ENCODE measurements around the gene C1orf174.

GRCh38 chr1:3871451-3871805 lies 28.6 kb downstream of the C1orf174 start:
- TF ChIP-seq ZC3H10 (CRISPR knock-in tag; IDR thresholded peaks at IDR 0.05) (no peak), ISL1 (CRISPR knock-in tag; IDR thresholded peaks at IDR 0.05) (no peak), CREB5 (CRISPR knock-in tag; IDR thresholded peaks at IDR 0.05; ENCODE audit: low read depth) (no peak), ZFP30 (CRISPR knock-in tag; IDR thresholded peaks at IDR 0.05) (no peak), SNAI2 (CRISPR knock-in tag; IDR thresholded peaks at IDR 0.05) (no peak), ARNTL (CRISPR knock-in tag; IDR thresholded peaks at IDR 0.05; ENCODE audit: borderline replicate concordance, low read depth) (no peak), ZFP3 (CRISPR knock-in tag; IDR thresholded peaks at IDR 0.05) (no peak), ESRRG (CRISPR knock-in tag; IDR thresholded peaks at IDR 0.05) (no peak), ZNF565 (CRISPR knock-in tag; conservative IDR thresholded peaks at IDR 0.05; ENCODE audit: low read depth) (no peak), BACH2 (CRISPR knock-in tag; IDR thresholded peaks at IDR 0.05; ENCODE audit: borderline replicate concordance) (no peak), PPARA (CRISPR knock-in tag; IDR thresholded peaks at IDR 0.05; ENCODE audit: borderline replicate concordance) (no peak)
- TF ChIP-seq, protein P1, sequence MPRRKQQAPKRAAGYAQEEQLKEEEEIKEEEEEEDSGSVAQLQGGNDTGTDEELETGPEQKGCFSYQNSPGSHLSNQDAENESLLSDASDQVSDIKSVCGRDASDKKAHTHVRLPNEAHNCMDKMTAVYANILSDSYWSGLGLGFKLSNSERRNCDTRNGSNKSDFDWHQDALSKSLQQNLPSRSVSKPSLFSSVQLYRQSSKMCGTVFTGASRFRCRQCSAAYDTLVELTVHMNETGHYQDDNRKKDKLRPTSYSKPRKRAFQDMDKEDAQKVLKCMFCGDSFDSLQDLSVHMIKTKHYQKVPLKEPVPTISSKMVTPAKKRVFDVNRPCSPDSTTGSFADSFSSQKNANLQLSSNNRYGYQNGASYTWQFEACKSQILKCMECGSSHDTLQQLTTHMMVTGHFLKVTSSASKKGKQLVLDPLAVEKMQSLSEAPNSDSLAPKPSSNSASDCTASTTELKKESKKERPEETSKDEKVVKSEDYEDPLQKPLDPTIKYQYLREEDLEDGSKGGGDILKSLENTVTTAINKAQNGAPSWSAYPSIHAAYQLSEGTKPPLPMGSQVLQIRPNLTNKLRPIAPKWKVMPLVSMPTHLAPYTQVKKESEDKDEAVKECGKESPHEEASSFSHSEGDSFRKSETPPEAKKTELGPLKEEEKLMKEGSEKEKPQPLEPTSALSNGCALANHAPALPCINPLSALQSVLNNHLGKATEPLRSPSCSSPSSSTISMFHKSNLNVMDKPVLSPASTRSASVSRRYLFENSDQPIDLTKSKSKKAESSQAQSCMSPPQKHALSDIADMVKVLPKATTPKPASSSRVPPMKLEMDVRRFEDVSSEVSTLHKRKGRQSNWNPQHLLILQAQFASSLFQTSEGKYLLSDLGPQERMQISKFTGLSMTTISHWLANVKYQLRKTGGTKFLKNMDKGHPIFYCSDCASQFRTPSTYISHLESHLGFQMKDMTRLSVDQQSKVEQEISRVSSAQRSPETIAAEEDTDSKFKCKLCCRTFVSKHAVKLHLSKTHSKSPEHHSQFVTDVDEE (CRISPR knock-in tag; IDR thresholded peaks at IDR 0.05): no peak
- TF ChIP-seq, protein P2, sequence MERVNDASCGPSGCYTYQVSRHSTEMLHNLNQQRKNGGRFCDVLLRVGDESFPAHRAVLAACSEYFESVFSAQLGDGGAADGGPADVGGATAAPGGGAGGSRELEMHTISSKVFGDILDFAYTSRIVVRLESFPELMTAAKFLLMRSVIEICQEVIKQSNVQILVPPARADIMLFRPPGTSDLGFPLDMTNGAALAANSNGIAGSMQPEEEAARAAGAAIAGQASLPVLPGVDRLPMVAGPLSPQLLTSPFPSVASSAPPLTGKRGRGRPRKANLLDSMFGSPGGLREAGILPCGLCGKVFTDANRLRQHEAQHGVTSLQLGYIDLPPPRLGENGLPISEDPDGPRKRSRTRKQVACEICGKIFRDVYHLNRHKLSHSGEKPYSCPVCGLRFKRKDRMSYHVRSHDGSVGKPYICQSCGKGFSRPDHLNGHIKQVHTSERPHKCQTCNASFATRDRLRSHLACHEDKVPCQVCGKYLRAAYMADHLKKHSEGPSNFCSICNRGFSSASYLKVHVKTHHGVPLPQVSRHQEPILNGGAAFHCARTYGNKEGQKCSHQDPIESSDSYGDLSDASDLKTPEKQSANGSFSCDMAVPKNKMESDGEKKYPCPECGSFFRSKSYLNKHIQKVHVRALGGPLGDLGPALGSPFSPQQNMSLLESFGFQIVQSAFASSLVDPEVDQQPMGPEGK (CRISPR knock-in tag; IDR thresholded peaks at IDR 0.05; ENCODE audit: borderline replicate concordance): no peak
